HepG2 (cell line): ENCODE data around the gene GGA3.
A peak's percentile ranks its signal among the peaks of the same experiment; 100 is the strongest.

ENCODE experiments used
- CC2D1A ChIP-seq: sonication (generic); formaldehyde crosslinking; IDR thresholded peaks from 2 replicates; pipeline ENCODE4 v1.8.1; 2023; ENCODE audit warnings: mild to moderate bottlenecking, missing genetic modification reagents
- EZH2 ChIP-seq: conservative IDR thresholded peaks from 2 replicates; pipeline ENCODE4 v1.6.1; 2012; ENCODE audit warnings: mild to moderate bottlenecking, low read depth, low read length, moderate library complexity
- HOXA3 ChIP-seq: sonication (generic); formaldehyde crosslinking; IDR thresholded peaks from 2 replicates; pipeline ENCODE4 v1.5.0; 2020; ENCODE audit warnings: missing genetic modification reagents
- ZNF660 ChIP-seq: sonication (generic); formaldehyde crosslinking; IDR thresholded peaks from 2 replicates; pipeline ENCODE4 v1.5.1; 2020; ENCODE audit warnings: mild to moderate bottlenecking, low read depth, missing genetic modification reagents, borderline replicate concordance
- TF ChIP-seq, protein P1 (sequence below): sonication (generic); formaldehyde crosslinking; IDR thresholded peaks from 2 replicates; pipeline ENCODE4 v1.8.0; 2022; ENCODE audit warnings: missing genetic modification reagents, mild to moderate bottlenecking, borderline replicate concordance
- TF ChIP-seq, protein P2 (sequence below): sonication (generic); formaldehyde crosslinking; IDR thresholded peaks from 2 replicates; pipeline ENCODE4 v1.5.0; 2020; ENCODE audit warnings: mild to moderate bottlenecking, missing genetic modification reagents, moderate library complexity

DNA sequence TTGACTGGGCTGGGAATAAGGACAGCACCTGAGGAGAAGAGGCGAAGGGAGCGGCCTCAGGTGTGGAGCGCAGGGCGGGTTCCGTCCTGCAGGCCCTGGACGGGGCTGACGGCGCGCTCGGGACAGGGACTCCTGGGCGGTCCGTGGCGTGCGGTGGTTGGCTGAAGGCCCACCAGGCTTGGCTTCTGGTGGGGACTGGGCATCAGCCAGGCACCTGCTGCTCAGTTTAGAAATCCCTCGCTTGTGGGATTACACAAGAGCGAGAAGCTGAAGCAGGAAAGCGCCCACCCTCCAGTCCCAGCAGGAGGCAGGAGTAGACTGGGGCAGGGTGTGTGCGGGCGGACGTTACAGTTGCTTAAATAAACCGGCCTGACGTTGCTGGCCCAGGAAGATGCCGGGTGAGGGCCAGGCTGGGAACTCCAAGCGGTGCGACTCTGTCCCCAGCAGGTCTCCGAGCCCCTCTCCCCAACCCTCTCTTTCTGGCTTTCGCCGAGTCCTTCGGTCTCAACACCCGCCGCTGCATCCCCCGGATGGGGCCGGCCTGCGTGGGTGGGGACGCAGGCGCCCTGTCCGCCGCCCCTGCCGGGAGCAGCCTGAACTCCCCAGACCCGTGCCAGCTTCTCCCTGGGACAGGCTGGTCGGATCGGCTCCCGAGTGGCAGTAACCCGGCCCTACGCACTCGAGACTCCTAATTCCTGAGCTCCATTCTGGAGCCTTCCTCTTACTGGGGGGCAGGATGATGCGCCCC is 9.0 kb upstream of the GGA3 start:
- TF ChIP-seq CC2D1A (CRISPR knock-in tag): peak; percentile 46; the same call in 1 of the 2 replicates
- TF ChIP-seq EZH2: no peak
- peak; percentile 53; the same call in 1 of the 2 replicates for TF ChIP-seq HOXA3 (CRISPR knock-in tag)
- TF ChIP-seq, protein P1, sequence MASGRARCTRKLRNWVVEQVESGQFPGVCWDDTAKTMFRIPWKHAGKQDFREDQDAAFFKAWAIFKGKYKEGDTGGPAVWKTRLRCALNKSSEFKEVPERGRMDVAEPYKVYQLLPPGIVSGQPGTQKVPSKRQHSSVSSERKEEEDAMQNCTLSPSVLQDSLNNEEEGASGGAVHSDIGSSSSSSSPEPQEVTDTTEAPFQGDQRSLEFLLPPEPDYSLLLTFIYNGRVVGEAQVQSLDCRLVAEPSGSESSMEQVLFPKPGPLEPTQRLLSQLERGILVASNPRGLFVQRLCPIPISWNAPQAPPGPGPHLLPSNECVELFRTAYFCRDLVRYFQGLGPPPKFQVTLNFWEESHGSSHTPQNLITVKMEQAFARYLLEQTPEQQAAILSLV (CRISPR knock-in tag): no peak; the same call in 1 of the 2 replicates
- TF ChIP-seq, protein P2, sequence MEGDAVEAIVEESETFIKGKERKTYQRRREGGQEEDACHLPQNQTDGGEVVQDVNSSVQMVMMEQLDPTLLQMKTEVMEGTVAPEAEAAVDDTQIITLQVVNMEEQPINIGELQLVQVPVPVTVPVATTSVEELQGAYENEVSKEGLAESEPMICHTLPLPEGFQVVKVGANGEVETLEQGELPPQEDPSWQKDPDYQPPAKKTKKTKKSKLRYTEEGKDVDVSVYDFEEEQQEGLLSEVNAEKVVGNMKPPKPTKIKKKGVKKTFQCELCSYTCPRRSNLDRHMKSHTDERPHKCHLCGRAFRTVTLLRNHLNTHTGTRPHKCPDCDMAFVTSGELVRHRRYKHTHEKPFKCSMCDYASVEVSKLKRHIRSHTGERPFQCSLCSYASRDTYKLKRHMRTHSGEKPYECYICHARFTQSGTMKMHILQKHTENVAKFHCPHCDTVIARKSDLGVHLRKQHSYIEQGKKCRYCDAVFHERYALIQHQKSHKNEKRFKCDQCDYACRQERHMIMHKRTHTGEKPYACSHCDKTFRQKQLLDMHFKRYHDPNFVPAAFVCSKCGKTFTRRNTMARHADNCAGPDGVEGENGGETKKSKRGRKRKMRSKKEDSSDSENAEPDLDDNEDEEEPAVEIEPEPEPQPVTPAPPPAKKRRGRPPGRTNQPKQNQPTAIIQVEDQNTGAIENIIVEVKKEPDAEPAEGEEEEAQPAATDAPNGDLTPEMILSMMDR (CRISPR knock-in tag): peak; percentile 91
- TF ChIP-seq ZNF660: no peak
